ENCODE measurements around the gene TRIM29.

DNA sequence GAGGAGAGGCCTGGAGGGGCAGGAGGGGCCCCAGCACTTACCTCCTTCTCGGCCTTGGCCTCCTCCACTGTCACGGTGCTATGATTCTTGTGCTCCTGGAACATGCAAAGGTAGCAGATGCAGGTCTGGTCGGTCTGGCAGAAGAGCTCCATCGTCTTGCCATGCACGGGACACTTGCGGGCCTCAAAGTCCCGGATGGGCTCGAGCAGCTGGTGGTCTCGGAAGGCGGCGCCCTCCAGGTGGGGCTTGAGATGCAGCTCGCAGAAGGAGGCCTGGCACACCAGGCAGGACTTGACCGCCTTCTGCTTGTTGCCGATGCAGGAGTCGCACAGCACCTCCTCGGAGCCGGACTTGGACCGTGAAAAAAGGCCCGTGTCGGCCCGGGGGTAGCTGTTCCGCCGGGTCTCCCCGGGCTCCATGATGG, 714 bp downstream of the TRIM29 start:
- TF ChIP-seq CREM (IDR thresholded peaks at IDR 0.05) = no peak
- no peak for TF ChIP-seq CREM (CRISPR knock-in tag; IDR thresholded peaks at IDR 0.05)
- TF ChIP-seq, protein P1, sequence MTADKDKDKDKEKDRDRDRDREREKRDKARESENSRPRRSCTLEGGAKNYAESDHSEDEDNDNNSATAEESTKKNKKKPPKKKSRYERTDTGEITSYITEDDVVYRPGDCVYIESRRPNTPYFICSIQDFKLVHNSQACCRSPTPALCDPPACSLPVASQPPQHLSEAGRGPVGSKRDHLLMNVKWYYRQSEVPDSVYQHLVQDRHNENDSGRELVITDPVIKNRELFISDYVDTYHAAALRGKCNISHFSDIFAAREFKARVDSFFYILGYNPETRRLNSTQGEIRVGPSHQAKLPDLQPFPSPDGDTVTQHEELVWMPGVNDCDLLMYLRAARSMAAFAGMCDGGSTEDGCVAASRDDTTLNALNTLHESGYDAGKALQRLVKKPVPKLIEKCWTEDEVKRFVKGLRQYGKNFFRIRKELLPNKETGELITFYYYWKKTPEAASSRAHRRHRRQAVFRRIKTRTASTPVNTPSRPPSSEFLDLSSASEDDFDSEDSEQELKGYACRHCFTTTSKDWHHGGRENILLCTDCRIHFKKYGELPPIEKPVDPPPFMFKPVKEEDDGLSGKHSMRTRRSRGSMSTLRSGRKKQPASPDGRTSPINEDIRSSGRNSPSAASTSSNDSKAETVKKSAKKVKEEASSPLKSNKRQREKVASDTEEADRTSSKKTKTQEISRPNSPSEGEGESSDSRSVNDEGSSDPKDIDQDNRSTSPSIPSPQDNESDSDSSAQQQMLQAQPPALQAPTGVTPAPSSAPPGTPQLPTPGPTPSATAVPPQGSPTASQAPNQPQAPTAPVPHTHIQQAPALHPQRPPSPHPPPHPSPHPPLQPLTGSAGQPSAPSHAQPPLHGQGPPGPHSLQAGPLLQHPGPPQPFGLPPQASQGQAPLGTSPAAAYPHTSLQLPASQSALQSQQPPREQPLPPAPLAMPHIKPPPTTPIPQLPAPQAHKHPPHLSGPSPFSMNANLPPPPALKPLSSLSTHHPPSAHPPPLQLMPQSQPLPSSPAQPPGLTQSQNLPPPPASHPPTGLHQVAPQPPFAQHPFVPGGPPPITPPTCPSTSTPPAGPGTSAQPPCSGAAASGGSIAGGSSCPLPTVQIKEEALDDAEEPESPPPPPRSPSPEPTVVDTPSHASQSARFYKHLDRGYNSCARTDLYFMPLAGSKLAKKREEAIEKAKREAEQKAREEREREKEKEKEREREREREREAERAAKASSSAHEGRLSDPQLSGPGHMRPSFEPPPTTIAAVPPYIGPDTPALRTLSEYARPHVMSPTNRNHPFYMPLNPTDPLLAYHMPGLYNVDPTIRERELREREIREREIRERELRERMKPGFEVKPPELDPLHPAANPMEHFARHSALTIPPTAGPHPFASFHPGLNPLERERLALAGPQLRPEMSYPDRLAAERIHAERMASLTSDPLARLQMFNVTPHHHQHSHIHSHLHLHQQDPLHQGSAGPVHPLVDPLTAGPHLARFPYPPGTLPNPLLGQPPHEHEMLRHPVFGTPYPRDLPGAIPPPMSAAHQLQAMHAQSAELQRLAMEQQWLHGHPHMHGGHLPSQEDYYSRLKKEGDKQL (CRISPR knock-in tag; IDR thresholded peaks at IDR 0.05; ENCODE audit: low read depth) = no peak

Data from HepG2 (cell line).